GM21529 (cell line): ENCODE data around the gene MIEF1.
"Not testable (repeated sequence)": the region's sequence is repeated elsewhere in the genome, so short reads cannot be mapped to it uniquely, and the experiment has no call there.

Experiments used
- ATAC-seq: cut with Tn5 transposase; IDR thresholded peaks from one replicate; pipeline ENCODE4 v1.9.1; 2021; ENCODE audit not compliant: unreplicated experiment

The MIEF1 gene

DNA sequence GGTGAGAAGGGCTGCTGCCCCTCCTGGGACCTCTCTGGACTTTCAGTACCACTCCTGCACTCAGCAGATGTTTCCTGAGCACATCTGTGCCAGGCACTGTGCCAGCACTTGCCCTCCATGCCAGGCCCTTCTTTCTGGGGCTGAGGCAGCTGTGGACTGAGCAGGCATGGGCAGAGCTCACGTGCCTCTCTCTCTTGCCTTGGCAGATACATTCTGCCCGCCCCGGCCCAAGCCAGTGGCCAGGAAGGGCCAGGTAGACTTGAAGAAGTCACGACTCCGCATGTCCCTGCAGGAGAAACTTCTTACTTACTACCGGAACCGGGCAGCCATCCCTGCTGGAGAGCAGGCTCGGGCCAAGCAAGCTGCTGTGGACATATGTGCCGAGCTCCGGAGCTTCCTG is 9.9 kb downstream of the MIEF1 start:
- no peak for ATAC-seq

DNA sequence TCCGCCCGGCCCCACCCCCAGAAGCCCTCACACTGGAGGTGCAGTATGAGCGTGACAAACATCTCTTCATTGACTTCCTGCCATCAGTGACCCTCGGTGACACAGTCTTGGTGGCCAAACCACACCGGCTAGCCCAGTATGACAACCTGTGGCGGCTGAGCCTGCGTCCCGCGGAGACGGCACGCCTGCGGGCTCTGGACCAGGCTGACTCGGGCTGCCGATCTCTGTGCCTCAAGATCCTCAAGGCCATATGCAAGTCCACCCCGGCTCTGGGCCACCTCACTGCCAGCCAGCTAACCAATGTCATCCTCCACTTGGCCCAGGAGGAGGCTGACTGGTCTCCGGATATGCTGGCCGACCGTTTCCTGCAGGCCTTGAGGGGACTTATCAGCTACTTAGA is 11.7 kb downstream of the MIEF1 start:
- no peak for ATAC-seq

DNA sequence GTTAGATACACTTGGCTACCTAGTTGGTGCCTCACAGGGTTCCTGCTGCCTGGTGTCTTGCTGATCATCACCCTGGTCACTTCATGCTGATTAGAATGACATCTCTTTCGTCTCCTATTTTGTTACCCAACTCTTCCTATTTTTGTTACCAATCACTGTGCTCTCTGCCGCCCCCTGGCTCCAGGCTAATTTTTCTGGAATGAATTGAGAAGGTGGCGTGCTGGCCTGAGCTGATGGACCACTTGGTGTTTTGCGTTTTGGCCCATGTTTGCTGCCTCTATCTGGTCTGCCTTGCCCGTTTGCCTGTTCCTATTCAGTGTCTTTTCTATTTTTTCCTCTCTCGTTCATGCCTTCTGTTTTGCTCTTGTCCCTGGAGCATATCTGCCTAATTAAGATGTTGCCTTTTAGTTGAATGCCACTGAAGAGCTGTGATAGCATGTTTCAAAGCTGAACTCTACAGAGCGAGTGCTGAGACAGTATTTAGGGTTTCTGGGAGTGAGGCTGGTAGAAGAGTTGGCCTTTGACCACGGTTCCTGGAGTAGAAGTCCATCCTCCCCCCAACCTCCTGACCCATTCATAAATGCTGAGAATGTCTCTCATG is 12.4 kb downstream of the MIEF1 start:
- ATAC-seq: no peak

DNA sequence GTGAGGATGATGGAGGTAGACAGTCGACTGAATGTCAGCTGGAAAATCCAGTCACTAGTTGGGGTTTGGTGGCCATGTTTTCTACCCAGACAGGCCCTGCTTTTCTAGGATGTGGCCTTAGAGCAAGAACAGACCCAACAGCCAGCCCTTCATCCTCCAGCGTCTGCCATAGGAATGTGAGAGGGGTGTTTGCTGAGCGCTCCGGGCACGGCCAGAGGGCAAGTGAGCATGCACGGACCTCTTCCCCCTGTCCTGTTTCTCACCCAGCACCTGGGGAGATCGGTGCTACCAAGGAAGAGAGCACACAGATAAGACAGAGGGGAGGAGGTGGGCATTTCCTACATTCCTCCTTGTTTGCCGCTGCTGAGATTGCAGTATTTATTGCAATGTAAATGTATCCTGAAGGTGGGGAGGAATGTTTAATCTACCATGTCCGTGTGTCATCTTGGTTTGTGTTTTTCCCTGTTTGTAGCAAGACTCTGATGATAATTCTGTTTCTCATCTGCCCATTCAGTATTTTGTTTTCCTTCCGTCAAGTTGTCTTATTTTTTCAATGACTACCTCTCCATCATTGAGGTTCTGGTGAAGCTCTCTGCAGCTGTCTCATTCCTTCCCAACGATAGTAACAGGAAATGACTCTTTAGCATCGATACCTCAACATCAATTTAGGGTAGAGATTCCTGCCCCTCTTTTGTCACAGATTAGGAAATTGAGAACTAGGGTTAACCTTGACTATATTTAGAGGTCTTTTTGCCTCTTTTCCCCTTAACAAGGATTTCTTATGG is 13.4 kb downstream of the MIEF1 start:
- ATAC-seq: no peak

DNA sequence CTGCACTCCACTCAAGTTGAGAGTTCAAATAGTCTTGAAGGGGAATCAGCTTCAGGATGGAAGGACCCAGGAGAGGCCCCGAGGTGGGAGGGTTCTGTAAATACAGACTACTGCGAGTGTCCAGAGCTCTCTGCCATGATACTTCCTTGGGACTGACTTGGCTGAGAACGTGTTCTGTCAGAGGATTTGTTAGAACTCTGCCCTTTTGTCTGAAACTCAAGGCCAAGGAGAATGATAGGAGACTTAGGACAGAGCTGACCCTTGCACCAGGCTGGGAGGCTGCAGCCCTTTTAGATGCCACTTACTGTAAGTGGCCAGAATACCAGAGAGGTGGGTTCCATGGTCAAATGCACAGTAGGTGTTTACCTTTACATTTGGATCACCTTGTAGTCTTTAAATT is 15.4 kb downstream of the MIEF1 start:
- ATAC-seq: no peak

DNA sequence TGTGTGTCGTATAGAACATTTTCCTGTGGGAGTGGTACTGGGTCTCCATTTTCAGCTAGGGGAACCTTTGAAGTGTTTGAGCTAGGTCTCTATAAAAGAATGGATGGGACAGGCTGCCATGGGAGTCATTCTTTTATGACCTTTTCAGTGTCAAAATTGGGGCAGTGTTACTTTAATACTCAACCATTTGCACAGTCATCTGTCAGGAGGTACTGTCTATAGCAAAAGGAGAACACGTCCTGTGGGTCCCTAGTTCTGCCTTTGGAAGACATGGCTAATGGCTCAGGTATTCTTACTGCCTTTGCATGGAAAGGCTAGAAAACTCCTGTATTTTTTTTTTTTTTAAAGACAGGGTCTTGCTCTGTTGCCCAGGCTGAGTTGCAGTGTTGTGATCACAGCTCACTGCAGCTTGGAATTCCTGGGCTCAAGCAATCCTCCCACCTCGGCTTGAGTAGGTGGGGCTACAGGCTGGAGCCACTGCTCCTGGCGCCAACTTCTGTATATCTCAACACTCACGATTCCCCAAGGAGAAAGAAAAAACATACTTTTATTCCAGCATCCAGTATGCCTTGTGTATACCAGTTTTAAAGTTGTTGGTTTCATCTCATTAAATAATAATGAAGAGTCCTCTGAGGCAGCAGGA is 16.2 kb downstream of the MIEF1 start:
- ATAC-seq: no peak

DNA sequence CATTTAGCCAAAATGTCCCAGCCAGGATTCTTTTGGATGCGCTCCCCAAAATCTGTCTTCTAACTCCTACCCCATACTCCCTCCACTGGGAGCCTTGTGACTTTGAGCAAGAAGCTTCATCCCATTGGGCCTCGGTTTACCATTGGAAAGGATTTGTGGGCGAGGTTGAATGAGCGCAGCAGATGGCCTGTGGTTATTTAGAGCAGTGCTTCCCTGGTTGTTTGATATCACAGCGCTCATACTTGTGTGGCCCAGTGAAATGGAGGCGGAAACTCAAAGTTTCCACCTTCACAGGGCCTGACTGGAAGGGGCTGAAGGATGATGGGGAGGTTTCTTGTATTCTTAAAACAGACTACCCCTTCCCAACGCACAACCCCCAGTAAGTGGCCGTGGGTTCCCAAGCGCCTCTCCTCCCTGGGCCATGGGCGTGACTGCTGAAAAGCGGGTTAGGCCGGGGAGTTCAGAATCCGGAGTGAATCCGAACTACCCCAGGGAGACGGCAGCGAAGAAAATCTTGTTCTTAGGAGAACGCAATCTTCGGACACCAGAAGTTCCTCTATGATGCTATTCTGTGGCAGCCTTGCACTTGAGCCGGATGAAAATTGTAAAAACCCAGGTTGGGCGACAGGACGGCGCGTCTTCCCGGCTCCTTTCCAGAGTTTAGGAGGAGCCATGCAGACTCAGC is 17.0 kb downstream of the MIEF1 start:
- no peak for ATAC-seq

DNA sequence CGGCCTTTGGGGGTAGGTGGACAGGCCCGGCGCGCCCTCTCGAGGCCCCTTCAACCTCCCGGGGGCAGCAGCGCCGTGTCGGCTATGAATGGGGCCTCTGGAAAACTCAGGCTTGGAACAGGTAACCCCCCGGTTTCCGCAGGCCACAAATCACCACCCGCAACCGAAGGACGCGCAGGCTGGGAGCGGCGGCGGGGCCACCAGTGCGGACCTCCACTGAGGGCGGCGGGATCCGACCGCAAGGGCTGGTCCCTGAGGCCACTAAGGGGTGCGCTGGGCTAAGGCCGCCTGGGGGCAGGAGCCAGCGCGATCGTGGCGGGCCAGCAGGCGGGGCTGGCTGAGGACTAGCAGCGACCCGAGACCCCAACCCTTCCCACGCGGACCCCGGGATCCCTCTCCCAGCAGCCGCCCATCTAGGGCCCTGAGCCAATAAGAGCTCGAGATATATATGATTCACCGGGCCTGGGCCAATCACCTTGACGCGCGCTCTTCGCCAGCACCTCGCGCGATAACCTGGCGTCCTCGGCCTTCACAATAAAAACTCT is 17.7 kb downstream of the MIEF1 start:
- peak; percentile 71 for ATAC-seq

DNA sequence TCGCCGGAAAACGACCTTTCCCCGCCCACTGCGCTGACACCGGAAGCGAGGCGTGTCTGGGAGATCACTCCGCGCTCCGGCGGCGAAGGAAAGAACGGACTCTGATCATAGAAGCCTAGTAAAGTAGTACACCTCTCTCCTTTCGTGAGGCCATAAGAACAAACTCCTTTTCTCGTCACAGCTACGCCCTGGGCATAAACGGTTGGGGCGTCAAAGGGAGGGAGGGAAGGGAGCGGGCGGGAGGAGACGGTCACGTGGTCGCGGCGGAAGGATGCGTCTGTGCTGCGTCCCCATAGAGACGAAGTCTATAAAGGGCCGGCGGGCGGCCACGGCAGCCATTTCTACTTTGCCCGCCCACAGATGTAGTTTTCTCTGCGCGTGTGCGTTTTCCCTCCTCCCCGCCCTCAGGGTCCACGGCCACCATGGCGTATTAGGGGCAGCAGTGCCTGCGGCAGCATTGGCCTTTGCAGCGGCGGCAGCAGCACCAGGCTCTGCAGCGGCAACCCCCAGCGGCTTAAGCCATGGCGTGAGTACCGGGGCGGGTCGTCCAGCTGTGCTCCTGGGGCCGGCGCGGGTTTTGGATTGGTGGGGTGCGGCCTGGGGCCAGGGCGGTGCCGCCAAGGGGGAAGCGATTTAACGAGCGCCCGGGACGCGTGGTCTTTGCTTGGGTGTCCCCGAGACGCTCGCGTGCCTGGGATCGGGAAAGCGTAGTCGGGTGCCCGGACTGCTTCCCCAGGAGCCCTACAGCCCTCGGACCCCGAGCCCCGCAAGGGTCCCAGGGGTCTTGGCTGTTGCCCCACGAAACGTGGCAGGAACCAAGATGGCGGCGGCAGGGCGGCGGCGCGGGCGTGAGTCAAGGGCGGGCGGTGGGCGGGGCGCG is 18.4 kb downstream of the MIEF1 start, which contains the start of gene ATF4:
Gene ATF4 (plus strand): TSS at position 337 of the 880 bp plus-strand sequence. CDS start 884 bp downstream, outside the sequence.
- peak; percentile 31 for ATAC-seq

DNA sequence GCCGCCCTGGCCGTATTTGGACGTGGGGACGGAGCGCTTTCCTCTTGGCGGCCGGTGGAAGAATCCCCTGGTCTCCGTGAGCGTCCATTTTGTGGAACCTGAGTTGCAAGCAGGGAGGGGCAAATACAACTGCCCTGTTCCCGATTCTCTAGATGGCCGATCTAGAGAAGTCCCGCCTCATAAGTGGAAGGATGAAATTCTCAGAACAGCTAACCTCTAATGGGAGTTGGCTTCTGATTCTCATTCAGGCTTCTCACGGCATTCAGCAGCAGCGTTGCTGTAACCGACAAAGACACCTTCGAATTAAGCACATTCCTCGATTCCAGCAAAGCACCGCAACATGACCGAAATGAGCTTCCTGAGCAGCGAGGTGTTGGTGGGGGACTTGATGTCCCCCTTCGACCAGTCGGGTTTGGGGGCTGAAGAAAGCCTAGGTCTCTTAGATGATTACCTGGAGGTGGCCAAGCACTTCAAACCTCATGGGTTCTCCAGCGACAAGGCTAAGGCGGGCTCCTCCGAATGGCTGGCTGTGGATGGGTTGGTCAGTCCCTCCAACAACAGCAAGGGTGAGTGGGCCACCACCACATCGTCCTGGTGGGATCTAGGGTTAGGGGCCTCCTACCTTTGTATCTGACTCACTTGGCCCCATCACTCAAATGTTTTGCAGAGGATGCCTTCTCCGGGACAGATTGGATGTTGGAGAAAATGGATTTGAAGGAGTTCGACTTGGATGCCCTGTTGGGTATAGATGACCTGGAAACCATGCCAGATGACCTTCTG is 19.2 kb downstream of the MIEF1 start:
- ATAC-seq: not testable (repeated sequence)

DNA sequence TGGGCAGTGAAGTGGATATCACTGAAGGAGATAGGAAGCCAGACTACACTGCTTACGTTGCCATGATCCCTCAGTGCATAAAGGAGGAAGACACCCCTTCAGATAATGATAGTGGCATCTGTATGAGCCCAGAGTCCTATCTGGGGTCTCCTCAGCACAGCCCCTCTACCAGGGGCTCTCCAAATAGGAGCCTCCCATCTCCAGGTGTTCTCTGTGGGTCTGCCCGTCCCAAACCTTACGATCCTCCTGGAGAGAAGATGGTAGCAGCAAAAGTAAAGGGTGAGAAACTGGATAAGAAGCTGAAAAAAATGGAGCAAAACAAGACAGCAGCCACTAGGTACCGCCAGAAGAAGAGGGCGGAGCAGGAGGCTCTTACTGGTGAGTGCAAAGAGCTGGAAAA is 20.0 kb downstream of the MIEF1 start:
- not testable (repeated sequence) for ATAC-seq

DNA sequence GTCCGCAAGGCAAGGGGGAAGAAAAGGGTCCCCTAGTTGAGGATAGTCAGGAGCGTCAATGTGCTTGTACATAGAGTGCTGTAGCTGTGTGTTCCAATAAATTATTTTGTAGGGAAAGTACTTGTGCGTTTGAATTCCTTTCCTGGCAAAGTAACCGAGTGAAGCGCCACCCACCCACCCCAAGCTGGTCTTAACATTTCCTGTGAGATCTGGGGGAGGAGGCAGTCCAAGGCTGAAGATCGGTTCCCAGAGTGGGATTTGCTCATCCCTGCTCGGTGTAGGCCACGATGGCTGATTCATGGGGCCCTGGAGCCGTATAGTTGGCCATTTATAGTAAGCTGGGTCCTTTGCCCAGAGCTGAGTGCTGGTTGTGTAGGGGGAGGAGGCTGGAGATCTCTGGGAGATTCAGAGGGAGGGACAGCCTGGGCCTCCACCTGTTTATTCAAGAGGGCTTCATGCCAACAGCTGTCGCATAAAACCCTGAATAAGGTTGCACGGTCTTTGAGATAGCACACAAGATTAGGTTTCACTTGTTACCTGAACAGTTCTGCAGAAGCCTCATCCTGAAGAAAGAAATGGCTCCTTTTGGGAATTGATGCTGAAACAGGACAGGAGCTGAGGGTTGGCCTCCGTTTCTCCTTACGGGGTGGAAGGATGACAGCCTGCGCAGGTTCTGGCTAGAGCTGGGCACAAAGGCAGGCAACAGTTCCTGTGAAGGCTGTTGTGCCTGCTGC is 20.6 kb downstream of the MIEF1 start:
- no peak for ATAC-seq

DNA sequence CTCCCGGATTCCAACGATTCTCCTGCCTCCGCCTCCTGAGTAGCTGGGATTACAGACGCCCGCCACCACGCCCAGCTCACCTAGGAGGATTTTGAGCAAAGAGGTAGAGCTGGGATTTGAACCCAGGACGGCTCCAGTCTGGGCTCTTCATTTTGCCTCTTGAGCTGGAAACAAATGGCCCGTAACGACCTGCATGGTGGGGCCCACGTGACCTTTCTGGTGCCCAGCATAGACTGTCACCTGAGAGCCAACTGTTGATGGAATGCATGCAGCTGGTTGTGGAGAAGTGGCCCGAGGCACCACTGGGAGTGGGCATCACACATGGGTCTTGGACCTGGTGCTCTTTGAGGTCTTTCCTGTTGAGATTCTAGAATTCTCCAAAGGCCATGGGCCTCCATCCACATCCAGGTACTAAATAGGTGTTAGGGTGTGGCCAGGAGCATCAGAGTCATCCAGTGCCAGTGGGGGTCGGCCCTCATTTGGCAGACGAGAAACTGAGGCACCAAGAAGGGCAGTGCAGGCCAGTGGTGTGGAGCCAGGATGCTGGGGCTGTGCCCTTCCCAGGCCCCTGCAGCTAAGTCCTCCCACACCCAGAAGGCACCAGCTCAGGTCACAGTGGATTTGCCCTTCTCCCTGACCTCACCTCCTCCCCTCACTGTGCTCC is 22.1 kb downstream of the MIEF1 start:
- ATAC-seq: no peak

DNA sequence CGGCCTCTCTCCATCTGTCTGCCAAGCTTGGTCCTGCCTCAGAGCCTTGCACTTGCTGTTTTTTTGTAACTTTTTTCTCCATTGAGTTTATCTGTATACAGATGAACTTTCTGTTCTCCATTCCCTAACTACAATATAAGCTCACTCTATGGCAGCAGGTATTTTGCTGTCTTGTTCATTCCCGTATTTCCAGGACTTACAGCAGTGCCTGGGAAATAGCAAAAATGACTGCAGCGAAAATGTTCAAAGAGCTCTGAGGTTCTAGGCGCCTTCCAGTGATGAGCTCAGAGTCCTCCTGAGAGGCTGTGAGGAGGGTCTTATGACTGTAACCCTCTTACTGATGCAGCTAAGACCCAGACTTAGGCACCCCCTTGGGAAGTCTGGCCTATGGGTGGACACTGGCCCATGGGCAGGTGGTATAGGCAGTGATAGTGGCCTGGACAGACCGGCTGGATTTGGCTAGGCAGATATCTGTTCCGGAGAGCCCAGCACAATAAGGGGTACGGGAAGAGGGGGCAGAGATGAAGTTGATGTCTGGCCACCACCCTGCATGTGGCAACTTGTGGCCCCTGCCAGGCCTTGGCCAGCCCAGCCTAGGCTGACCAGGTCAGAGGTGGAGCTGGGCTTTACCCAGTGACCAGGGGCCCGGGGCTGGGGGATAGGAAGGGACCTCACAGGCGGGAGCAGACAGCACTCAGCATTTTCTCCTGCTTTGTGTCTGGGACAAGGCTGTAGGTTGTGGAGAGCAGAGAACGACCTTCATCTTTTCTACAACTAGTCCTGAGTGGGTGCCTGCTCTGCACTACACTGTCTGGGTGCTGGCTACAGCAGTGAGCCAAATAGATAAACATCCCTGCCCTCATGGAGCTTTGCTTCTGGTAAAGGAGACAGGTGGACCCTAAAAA is 22.9 kb downstream of the MIEF1 start:
- no peak for ATAC-seq

DNA sequence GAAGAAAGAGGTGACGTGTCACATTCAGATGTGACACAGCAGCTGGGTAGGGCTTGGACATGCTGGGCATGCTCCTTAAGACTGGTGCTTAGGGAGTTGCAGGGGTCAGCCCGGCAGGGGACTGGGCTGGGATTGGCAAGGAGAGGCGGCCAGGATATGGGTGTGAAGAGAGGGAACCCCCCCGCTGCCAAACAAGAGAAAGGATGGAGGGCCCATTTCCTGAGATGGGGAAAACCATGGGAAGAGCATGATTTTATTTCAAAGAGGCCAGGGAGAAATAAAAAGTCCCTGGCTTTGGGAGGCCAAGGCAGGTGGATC is 23.5 kb downstream of the MIEF1 start:
- ATAC-seq: no peak

DNA sequence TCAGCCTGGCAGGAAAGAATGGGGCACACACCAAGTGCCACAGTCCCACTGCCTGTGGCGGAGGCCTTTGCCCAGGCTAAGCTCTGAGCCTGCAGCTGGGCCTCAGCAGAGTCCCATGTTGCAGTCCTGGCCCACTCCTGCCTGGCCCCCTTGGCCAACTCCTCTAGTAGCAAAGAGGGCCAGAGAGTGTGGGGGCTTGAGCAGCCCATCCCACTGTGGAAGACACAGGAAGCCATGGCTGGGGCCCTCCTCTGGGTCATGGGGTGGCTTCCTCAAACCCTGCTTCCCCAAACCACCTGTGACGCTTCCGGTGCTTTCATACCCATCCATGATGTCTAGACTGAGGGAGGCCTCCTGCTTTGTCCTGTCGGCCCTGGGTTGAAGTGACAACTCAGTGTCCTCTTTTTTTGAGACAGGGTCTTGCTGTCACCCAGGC is 24.7 kb downstream of the MIEF1 start:
- no peak for ATAC-seq

DNA sequence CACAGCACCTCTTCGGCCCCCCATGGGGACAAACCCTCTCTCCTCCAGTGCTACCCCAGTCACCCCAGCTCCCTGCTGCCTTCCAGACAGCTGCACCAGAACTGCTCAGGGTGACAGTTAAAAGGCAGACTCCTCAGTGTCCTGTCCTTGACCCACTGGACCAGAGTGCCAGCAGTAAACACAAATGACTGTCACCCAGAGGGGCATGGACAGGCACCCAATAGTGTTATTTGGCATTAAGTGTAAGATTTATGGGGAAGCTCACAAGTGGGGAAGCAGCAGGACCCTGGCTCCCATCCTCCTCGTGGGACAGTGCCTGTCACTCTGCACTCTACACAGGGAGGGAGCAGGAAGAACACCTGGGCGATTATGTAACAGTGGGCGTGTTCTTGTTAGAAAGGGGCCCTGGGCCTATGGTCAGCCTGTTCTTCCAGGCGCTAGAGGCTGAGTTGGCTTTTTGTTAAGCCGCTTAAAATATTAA is 25.4 kb downstream of the MIEF1 start:
- ATAC-seq: no peak
